Cerebellar cortex (tissue), 1 donor: ENCODE results near the gene EFCAB5.
"Not testable (repeated sequence)": the region's sequence is repeated elsewhere in the genome, so short reads cannot be mapped to it uniquely, and the experiment has no call there.

Source experiments
- DNase-seq: peaks from one replicate; pipeline ENCODE4 v3.0.0-alpha.2; 2015; ENCODE audit warnings: low spot score

The EFCAB5 gene

DNA sequence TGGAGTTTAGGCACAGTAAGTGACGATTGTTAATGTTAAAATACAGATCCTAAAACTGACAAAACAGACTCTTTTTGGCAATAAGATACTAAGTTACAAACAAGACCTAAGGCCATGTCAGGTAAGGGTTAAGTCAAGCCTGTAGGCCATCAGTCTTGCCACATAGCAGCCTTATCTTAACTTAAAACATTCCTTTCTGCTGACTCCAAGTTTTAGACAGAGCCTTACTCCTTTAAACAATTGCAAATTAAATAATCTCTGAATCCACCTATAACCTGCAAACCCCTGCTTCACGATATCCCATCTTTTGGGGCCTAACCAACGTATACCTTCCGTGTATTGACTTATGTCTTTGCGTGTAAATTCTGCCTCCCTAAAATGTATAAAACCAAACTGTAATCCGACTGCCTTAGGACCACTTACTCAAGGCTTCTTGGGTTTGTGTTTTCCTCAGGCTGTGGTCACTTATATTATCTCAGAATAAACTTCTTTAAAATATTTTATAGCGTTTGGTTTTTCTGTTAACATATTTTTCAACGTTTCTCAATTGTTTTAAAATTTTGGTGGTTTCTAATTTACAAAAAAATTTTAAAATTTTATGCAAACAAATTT, 64.4 kb downstream of the EFCAB5 start:
- no peak for DNase-seq

GRCh38 chr17:30011934-30012333, 70.5 kb downstream of the EFCAB5 start:
- not testable (repeated sequence) for DNase-seq

- peak; percentile 46 for DNase-seq
These were observed 80.4 kb downstream of the EFCAB5 start for GRCh38 chr17:30021708-30022317.

DNA sequence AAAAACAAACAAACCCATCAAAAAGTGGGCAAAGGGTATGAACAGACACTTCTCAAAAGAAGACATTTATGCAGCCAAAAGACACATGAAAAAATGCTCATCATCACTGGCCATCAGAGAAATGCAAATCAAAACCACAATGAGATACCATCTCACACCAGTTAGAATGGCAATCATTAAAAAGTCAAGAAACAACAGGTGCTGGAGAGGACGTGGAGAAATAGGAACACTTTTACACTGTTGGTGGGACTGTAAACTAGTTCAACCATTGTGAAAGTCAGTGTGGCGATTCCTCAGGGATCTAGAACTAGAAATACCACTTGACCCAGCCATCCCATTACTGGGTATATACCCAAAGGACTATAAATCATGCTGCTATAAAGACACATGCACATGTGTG, 83.9 kb downstream of the EFCAB5 start:
- not testable (repeated sequence) for DNase-seq

DNA sequence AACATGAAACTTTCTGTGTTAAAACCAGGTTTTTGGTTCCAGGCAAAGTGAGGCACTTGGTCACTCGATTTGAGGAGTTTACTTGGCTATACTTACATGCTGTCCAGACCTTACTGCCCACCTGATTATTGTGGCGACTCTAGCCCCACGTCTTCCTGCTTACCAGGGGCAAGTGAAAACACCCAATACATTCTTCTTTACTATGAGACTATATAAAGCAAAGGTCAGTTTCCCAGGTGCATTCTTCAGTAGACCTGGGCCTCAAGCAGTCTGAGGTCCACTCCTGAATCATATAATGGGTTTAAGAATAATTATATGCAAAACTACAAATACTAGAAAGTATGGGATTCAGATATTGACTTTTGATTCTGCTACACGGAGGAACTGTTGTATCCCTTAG, 86.2 kb downstream of the EFCAB5 start:
- no peak for DNase-seq

DNA sequence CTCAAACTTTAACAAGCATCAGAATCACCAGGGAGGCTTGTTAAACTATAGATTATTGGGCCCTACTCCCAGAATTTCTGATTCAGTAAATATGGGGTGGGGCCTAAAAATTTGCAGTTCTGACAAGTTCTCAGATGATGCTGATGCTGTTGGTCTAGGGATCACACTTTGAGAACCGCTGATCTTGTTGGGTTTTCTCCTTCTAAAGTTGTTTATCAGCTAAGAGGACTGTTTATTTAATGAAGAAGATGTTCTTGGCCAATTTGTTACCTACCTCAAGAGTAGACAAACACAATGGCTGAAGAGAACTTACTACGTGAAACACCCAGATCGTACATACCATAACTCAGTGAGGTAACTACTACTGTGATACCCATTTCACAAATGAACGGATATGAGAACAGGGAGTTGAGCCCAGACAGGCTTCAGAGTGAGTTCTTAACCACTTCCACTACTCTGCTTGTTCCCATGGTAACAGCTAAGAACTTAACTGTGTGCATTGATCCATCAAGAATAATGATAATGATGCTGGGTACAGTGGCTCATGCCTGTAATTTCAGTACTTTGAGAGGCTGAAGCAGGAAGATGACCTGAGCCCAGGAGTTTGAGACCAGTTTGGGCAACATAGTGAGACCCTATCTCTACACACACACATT, 89.9 kb downstream of the EFCAB5 start:
- DNase-seq, result no peak

GRCh38 chr17:30035369-30035768, 93.9 kb downstream of the EFCAB5 start:
- DNase-seq, result no peak

DNA sequence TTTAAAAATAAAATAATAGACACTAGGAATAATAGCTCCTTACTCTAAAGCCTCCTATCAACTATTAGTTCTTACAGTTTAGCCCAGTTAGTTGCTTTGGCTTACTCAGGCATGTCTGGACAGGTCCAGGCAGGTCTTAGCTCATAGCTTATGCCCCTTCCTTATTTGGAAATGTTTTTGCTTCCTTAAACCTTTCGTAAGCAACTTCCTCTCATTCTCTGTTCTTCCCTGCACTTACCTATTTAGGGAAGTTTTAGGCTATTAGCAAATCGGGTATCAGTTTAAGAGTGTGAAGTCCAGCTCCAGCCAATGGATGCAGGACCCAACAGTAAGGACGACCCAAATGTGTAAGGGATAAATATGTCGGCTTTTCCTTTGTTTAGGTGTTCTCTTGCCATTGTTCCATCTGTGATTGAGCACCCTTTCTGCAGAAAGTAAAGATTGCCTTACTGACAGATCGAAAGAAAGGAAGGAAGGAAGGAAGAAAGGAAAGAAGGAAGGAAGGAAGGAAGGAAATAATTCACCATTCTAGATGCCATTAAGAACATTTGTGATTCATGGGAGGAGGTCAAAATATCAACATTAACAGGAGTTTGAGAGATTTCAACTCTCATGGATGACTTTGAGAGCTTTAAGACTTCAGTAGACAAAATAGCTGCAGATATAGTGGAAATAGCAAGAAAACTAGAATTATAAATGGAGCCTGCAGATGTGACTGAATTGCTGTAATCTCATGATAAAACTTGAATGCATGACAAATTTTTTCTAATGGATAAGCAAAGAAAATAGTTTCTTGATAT, 99.5 kb downstream of the EFCAB5 start:
- DNase-seq, result peak; percentile 12

GRCh38 chr17:30041551-30041950, 100.1 kb downstream of the EFCAB5 start:
- DNase-seq, result no peak

DNA sequence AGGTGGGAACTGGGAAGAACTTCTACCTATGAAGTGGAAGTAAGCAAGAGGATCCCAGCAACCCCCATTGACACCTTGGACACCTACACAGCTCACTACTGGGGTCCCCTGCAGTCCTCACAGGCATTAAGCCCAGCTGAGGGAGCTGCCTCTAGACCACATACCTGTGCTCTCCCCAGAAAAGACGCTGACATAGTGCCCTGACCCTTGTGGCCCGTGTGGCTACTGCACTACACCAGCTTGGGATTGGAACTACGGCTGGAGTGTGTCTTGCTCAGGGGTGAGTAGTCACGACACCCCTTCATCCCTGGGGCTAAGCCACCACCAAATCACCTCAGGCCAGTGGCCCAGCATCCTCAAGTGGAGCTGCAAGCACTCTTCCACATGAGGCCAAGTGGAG, 120.9 kb downstream of the EFCAB5 start:
- DNase-seq, result no peak

DNA sequence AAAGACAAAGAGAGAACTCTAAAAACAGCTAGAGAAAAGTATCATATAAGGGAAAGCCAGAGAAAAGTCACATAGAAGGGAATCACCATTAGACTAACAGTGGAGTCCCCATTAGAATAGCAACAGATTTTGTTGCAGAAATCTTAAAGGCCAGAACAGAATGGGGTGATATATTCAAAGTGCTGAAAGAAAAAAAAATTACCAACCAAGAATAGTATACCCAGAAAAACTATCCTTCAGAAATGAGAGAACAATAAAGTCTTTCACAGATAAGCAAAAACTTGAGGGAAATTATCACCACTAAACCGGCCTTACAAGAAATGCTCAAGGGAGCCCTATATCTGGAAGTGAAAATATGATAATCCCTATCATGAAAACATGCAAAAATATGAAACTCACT, 123.3 kb downstream of the EFCAB5 start:
- no peak for DNase-seq

DNA sequence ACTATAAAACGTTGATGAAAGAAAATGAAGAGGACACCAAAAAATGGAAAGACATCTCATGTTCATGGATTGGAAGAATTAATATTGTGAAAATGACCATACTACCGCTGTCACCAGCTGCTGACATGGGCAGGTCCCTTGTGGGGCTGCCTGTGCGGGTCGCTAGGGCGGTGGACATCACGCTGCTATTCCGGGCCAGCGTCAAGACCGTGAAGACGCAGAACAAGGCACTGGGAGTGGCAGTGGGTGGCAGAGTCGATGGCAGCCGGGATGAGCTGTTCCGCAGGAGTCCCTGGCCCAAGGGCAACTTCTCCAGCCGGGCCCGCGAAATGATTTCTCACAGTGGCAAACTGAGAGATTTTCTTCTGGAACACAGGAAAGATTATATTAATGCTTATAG, 127.0 kb downstream of the EFCAB5 start:
- no peak for DNase-seq

- DNase-seq, result no peak
These were observed 132.8 kb downstream of the EFCAB5 start for GRCh38 chr17:30074254-30074653.

DNA sequence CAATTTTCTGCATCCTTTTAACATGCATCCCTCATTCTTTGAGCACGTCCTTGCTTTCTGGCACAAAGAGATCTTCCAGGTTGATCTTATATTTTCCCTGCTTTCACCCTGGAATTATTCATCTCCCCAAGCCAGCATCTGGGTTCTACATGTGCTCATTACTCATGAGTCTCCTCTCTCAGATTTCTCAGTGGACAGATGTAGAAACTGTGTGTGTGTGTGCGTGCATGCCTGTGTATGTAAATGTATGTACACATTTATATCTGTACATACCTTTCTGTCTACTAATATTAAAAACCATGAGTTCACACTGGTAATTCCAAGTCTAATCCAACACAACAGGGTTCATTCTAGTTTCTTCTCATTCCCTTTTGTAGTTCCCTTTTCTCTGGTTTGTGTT, 133.3 kb downstream of the EFCAB5 start:
- DNase-seq, result no peak

DNA sequence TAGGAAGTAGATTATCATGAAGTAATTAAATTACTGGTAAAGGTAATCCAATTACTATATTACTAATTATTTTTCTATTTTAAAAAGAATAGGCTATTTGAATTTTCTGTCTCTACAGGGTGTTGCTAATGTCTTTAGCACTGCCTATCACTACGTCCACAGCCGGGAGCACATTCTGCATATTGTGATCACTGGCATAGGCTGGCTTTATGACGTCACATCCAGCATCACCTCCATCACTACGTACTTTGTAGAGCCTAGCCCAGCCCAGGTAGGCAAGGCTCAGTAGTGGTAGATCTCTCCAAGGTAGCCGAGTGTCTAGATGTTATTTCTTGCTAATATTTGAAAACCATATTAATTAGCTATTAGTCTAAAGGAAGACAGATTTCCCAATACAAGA, 141.3 kb downstream of the EFCAB5 start:
- no peak for DNase-seq

GRCh38 chr17:30084788-30085187, 143.4 kb downstream of the EFCAB5 start:
- no peak for DNase-seq

DNA sequence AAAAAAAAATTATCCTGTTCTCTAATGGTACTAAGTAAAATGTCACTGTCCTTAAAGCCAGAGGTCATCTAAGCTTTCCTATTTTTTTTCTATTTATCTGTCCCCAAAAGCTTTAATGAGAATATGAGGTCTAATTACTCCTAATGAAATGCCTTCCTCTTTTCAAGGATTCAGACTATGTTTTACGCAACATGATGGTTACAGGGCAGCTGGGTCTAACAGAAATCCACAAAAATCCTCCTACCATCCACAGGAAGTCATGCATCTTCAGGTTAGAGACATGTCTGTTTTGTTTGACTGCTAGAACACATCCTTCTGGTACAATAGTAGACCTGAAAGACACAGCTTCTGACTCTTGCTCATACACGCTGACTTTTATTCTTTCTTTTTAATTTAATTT, 145.5 kb downstream of the EFCAB5 start:
- DNase-seq, result no peak

DNA sequence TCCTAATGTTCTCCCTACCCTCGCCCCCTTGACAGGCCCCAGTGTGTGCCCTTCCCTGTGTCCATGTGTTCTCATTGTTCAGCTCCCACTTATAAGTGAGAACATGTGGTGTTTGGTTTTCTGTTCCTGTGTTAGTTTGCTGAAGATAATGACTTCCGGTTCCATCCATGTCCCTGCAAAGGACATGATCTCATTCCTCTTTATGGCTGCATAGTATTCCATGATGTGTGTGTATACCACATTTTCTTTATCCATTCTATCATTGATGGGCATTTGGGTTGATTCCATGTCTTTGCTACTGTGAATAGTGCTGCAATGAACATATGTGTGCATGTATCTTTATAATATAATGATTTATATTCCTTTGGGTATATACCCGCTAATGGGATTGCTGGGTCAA, 146.0 kb downstream of the EFCAB5 start:
- not testable (repeated sequence) for DNase-seq

DNA sequence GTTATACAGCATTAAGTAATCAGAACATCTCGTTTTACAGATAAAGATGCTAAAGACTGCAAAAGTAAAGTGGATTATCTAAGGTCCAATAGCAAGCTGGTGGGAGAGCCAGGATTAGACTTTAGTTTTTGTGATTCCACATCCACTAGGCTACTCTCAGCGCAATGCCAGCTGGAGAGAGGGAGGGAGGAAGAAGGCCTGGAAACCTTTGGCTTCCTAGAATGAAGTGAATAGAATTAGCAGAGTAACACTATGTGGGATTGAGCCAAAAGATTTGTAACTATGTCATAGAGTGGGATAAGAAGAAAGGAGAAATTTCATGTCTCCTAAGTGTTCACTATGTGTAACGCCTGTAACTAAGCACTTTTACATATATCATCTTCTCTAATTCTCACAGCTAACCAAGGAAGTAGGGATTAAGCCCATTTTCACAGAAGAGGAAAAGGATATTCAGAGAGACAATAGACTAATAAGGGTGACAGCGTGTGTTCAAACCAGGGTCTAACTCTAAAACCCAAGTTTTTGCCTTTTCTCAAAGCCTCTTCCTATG, 149.8 kb downstream of the EFCAB5 start:
- DNase-seq, result no peak

DNA sequence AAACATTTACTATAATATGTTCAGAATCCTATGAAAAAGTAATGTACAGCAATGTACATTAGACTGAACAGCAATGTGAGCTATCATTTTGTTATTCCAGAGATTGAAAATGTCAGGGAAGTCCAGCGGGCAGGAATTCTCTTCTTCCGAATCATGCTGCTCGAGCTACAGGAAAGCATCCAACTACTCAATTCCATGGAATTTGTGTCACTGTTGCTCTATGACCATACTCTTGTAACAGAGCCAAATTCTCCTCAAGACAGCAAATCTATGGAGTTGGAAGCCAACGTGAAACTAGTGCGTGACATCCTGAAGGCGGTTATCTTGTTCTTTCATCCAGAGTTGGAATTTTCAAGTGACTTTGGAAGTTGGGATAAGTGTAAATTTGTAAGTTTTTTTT, 150.3 kb downstream of the EFCAB5 start:
- DNase-seq, result peak; percentile 33

DNA sequence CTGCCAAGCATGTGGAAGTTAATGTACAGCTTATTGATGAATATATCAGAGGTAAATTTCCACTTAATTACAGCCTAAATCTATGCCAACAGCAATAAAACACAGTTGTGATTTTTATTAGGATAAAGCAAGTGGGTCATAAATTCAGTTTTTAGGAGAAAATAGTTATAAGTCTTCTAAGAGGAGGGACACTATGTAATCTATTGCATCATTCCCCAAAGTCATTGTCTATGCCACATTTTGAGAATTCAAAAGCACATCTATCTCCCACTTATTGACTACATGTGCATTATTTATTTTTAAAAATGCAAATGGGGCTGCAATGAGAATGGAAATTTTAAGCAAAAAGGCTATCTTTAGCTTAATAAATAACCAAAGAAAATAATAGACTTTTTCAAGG, 151.5 kb downstream of the EFCAB5 start:
- no peak for DNase-seq

GRCh38 chr17:30093463-30094147, 152.2 kb downstream of the EFCAB5 start:
- peak; percentile 78 for DNase-seq
